Omental fat pad (tissue), 4 donors: ENCODE data around the gene HOXC11. TPM values are rescaled to one million over a fixed set of nuclear protein-coding genes. Genes with fewer than 3 reads are reported as not detected.

Source experiments
- ATAC-seq: fragments of 150-250 bp; one replicate; pipeline ENCODE4 v1.9.1; 2016; ENCODE audit warnings: mild to moderate bottlenecking, moderate library complexity; ENCODE audit not compliant: low FRiP score
- DNase-seq: peaks from one replicate; pipeline ENCODE4 v3.0.0-alpha.2; 2019; ENCODE audit warnings: low spot score
- total RNA-seq, 4 donors: library from RNA; depleted of rRNA; stranded (reverse); fragments of >200 nt; gene quantifications; one replicate each; pipeline ENCODE4 v1.1.0, GENCODE V29; 2016
- TF ChIP-seq, protein P1 (sequence below), 3 donors: fragments of 450-650 bp; IDR thresholded peaks; one replicate each; pipeline ENCODE4 v1.5.1; 2016 to 2017; ENCODE audit warnings: antibody characterized with exemption in 3 of 3, mild to moderate bottlenecking in 3 of 3, moderate library complexity in 2 of 3

Gene HOXC11
- not detected for total RNA-seq

DNA sequence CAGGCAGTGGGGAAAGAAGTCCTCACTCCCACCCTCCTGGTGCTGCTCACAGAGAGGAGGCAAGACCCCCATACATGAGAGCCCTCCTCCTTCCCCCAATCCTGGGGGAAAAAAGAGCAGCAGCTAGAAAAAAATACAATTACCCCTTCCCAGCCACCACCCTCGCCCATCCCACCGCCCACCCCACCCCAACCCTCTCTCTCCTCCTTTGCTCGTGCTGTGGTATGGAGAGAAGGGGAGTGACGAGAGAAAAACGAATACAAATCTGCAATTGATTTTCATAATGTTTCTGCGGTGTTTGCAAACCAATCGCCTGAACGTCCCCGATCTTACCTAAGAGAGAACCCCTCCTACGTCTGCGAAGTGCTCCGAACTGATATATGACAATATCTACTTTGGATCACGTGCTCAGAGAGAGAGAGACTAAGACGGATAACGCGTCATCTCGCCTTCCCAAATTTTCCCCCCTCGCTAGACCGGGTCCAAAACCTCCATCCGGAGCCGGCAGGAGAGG, at the start of gene HOXC11:
Gene HOXC11 (plus strand): TSS at position 405 of the 514 bp plus-strand sequence. CDS start 116 bp downstream, outside the sequence.
- DNase-seq (no peak), ATAC-seq (no peak)
- TF ChIP-seq, protein P1, sequence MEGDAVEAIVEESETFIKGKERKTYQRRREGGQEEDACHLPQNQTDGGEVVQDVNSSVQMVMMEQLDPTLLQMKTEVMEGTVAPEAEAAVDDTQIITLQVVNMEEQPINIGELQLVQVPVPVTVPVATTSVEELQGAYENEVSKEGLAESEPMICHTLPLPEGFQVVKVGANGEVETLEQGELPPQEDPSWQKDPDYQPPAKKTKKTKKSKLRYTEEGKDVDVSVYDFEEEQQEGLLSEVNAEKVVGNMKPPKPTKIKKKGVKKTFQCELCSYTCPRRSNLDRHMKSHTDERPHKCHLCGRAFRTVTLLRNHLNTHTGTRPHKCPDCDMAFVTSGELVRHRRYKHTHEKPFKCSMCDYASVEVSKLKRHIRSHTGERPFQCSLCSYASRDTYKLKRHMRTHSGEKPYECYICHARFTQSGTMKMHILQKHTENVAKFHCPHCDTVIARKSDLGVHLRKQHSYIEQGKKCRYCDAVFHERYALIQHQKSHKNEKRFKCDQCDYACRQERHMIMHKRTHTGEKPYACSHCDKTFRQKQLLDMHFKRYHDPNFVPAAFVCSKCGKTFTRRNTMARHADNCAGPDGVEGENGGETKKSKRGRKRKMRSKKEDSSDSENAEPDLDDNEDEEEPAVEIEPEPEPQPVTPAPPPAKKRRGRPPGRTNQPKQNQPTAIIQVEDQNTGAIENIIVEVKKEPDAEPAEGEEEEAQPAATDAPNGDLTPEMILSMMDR (IDR thresholded peaks at IDR 0.05), result no peak

DNA sequence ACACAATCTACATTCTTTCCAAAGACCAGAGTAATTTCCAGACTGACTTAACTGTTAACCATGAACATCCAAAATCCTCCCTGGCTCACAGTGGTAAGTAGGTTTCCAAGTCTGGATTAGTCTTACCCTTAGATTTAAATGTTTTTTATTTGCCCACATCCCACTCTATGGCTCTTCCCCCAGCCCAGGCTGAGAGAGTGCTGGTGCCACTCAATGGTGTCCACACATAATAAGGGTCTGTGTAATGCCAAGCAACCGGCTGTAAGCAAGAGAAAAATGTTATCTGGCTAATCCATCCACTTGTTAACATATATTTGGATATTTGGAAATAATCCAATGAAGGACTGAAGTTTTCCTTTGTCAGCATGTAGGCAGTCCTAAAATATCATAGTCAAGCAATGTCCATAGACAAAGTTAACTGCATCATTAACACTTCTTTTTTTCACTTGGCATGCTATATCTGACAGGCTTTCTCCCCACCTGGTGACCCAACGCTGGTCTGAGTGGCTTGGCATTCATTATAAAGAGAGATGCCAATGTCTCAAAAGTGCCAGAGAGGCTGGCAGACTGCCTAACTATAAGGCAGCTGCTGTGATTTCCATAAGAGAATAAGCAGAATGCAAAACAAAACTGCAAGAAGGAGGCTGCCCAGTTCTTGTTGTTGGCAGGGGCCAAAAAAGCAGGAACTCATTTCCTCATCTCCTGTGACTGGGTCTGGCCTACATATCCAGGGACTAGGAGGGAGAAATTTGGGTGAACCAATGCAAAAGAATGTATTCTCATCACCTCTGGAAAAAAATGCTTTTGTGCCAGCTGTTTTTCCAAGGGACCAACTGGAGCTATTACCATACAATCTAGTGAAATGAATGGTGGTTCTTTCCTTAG, 48.2 kb upstream of the HOXC11 start:
- TF ChIP-seq, protein P1 (IDR thresholded peaks at IDR 0.05), result no peak
- DNase-seq, result no peak
- no peak for ATAC-seq

DNA sequence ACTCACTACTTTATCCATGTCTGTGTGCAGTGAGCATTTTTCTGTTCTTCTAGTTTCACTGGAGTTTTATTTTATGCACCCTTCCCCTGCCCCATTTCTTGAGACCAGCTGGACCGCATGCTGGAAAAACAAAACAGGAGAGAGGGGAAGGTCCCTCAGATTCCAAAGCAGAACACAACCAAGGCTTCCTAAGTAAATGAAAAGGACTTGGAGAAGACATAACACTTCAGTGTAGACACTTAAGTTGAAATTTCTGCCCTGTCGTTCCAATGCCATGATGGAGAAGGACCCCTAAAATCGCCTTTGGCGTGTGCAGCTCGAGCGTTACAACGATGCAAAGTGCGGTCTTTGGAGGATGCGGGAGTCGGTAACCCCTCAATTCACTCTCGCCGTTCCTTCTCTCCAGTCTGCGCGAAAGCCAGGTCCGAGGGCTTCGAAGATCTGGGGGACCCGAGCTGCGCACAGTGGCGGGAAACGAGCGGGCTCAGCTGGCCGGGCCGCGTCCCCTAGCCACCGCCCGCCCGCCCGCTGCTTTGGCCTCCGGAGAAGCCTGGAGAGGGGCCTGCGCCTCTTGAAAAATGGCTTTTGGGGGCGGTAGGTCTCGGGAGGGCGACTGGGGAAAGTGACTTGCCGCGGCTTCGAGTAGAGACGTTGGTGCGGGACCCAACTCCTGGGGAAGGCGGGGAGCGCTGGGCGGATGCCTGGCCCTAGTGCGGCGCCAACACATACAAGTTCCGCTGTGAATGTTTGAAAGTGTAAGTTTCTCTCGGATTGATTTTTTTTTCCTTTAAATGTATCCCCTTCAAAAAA, 45.5 kb upstream of the HOXC11 start:
- TF ChIP-seq, protein P1 (IDR thresholded peaks at IDR 0.05), result no peak
- DNase-seq, result no peak

DNA sequence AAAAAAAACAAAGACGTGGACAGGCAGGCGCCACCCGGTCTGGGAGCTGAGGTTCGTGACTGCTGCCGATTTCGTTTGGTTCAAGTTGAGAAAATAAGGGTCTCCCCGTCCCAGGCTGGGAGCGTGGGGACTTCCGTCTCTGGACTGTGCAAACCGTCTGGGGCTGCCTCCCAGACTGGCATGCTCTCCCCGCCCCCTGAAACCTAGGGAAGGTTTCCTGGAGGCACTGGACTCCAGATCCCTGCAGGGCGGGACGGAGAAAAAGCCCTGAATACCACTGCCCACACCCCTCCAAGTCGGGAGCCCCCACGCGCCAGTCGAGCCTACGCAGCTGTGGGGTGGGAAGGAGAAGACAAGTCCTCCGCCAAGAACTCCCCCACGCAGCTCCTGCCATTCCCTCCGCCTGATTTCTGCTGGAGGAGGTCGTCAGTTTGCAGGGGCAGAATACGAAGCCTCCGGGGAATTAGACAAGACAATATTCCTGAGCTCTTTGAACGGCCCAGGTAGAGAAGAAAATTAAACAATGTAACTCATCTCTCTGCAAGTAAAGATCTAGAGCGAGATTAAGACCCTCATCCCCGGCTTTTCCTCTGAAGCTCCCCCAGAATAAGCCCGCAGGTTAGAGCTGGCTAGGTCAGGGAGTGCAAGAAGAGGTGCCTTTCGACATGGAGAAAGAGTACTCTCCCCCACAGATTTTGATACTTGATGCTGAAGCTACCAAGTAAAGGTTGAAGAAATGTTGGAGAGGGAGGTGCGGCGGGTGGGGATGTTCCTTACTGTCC, 44.7 kb upstream of the HOXC11 start:
- TF ChIP-seq, protein P1 (IDR thresholded peaks at IDR 0.05), result no peak
- no peak for DNase-seq
- ATAC-seq, result no peak

More for the DNA sequence above, 45.5 kb upstream of the HOXC11 start:
- ATAC-seq, result no peak

DNA sequence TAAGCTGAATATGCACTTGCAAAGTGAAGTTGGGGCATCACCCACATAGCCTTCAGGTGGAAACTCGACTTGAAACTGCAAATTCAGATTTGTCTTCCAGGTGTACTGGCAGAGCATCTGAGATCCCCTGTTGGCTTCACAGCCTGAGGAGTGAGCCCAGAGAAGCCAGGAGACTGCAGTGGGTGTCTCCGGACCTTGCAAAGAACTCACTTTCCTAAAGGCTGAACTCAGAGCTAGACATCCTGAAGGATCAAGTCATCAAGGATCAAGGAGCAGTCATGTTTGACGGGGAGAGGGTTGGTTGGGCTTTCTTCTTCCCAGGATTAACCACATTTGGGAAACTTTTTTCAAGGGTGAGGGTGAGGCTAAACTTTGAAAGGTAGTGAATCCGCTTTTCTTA, 43.4 kb upstream of the HOXC11 start:
- DNase-seq (no peak), ATAC-seq (no peak)
- TF ChIP-seq, protein P1 (IDR thresholded peaks at IDR 0.05), result no peak

DNA sequence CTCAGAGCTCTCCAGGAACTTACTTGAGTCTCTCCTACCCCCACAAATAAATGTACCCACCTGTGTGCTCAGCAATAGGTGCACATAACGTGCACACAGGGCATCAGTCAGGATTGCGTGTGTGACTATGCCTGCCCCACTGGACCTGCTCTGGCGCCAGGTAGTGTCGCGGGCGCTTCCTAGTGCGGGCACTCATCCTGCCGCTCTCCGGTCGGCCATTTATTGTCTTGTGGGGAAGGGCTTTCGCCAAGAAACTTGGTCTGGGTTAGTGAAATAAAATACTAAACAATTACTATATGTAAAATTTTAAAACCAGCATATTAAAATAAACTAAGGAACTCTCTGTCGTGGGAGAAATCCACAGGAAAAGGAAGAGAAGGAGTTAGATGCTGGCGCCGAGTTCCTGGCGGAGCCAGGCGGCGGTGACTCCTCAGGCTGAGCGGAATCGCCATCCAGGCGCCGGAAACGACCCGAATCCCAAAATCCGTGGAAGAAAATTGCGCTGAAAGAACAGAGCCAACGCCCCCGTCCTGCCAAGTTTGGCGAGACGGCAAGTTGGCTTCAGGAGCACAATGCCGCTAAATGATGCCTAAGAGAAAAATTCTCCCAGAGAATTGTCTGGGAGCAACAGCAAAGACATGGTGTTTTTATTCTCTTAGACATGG, 42.2 kb upstream of the HOXC11 start:
- DNase-seq, result no peak
- TF ChIP-seq, protein P1 (IDR thresholded peaks at IDR 0.05), result no peak

More for the DNA sequence above, 42.2 kb upstream of the HOXC11 start:
- ATAC-seq, result no peak
